GM21360 (cell line): ENCODE measurements around the gene AKR7A3.
"Not testable (repeated sequence)": the region's sequence is repeated elsewhere in the genome, so short reads cannot be mapped to it uniquely, and the experiment has no call there.

Source experiments
- ATAC-seq: cut with Tn5 transposase; IDR thresholded peaks from one replicate; pipeline ENCODE4 v1.9.1; 2021; ENCODE audit warnings: mild to moderate bottlenecking, moderate library complexity; ENCODE audit not compliant: unreplicated experiment

Gene AKR7A3

DNA sequence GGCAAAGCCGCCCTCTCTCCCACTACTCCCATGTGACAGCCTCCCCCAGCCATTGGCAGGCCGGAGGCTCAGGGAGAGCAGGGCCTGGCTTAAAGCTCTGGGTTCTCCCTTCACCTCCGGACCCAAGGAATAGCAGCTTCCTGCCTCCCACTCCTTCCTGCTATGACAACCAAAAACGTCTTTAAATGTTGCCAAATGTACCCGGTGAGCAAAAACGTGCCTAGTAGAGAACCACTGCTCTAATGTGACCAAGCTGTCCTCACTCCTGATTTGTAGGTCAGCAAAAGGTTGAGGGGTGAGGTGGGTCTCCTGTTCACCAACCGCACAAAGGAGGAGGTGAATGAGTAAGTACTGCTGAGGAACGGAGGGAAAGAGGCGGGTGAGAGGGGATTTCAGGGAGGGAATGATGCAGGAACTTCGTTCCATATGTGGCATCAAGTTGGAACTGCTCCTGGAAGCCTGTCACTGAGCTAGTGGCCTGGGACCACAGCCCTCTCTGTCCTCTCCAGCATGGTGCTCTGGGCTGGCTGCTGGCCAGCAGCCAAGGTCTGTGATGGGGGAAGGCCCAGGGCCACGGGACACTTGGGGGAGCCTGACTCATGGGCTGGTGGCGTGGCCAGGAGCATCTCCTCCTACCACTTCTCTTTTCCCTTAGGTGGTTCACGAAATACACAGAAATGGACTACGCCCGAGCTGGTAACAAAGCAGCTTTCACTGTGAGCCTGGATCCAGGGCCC is 31.2 kb downstream of the AKR7A3 start:
- ATAC-seq = no peak

DNA sequence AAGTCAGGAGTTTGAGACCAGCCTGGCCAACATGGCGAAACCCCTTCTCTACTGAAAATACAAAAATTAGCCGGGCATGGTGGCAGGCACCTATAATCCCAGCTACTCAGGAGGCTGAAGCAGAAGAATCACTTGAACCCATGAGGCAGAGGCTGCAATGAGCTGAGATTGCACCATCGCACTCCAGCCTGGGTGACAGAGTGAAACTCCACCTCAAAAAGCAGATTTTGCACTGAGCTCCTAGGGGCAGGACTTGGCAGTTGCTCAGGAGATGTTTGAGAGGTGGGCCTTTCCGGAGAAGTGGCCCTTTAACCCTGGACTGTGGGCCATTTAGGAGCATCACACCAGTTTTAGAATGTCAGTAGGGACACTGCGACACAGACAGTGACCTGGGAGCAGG is 32.3 kb downstream of the AKR7A3 start:
- not testable (repeated sequence) for ATAC-seq

DNA sequence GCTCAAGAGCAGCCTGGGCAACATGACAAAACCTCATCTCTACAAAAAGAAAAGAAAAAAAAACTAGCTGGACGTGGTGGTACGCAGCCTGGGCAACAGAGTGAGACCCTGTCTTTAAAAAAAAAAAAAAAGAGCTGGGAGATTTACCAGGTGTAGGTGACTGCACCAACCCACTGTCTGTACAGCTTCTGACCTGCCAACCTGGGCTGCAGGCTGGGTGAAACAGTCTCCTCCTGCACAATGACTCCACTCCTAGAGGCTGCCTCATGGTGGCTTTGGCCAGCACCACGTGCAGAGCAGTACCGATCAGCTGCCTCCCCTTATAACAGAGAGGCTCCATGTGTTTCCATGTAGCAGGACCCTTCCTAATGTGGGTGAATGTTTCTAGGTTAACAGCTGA is 33.3 kb downstream of the AKR7A3 start:
- no peak for ATAC-seq

DNA sequence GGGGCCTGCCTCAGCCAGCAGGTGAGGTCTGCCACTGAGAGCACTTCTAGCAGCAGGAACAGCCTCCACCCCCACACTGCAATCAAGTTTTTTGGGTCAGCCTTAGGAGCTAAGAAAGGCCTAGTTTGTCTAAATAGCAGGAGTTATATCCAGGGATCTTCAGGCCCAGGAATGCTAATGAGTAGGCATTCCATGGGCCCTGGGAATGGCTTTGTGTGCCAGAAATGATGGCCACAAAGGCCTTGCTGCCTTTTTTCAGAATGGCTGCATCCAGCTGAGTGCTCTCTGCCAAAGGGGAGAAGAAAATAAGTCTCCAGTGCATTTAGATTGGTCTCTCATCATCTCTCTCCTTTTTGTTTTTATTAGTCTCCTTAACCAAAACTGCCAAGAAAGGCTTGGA is 34.2 kb downstream of the AKR7A3 start:
- ATAC-seq = no peak

DNA sequence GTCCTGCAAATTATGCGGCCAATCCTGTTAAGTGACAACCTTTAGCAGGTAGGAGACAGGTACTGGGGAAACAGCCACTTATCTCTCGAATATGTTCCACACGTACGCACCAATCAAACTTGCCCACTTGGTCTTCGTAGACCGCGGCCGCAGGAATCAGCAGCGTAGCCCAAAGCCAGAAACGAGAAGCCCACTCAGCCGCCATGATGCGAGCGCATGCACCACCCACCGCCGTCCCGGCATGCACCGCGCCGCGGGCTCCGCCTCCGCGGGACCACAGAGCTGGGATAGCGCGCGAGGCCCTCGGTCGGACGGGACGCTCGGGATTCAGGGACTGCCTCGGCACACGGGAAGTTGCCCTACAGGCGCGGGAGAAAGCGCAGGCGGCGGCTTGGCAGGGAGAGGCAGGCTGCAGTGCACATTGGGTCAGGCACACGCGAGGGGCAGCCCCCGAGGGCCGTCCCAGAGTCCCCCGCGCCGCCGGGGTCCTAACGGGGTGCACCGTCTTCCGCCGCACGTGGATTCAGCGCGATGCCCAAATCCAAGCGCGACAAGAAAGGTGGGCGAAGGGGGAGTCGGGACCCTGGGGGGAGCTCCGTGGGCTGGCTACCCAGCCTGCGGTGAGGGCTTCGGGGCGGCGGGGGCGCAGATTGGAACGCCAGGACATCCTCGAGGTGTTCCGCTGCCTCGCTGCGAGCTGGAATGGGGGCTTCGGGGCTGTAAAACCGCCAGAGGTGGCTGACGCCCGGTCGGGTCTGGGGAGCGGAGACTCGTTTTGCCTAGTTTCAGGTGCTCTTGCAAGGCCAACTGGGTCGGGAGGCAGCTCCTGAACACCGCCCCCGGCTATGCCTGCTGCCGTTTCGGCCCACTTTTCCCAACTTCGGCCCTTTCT is 37.0 kb downstream of the AKR7A3 start, which contains the start of the genes EMC1 and MRTO4:
Gene EMC1 (minus strand): TSS at position 220 of the 892 bp plus-strand sequence. CDS start 15 bp downstream, at position 205.
Gene MRTO4 (plus strand): TSS at position 501 of the 892 bp plus-strand sequence. CDS start 31 bp downstream, at position 532.
- ATAC-seq = peak; percentile 68

DNA sequence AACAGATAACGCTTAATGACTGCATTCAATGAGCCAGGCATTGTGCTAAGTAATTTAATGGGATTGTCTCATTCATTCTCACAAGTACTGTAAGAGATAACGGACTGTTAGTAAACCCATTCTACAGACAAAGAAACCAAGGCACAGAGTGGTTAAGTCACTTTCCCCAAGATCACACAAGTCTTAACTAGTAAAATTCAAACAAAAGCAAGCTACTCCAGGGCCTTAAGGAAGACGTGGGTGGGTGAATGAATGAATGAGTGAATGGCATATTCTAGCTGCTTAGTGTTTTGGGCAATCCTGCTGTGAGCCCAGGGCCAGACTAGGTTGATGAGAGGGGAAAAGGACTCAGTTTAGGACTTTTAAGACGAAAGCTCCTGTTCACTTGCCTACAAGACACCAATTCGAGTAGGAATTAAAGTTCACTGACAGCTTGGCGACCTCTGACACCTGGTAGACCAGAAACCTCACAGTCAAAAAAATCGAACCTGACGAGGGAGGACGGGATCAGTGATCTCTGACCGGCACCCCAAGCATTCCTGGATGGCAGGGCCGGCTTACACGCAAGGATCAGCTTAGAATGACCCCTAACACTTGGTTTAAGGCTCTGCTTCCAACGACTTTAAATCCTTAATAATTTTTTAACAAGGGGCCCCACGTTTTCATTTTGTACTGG is 37.8 kb downstream of the AKR7A3 start:
- ATAC-seq = peak; percentile 14

DNA sequence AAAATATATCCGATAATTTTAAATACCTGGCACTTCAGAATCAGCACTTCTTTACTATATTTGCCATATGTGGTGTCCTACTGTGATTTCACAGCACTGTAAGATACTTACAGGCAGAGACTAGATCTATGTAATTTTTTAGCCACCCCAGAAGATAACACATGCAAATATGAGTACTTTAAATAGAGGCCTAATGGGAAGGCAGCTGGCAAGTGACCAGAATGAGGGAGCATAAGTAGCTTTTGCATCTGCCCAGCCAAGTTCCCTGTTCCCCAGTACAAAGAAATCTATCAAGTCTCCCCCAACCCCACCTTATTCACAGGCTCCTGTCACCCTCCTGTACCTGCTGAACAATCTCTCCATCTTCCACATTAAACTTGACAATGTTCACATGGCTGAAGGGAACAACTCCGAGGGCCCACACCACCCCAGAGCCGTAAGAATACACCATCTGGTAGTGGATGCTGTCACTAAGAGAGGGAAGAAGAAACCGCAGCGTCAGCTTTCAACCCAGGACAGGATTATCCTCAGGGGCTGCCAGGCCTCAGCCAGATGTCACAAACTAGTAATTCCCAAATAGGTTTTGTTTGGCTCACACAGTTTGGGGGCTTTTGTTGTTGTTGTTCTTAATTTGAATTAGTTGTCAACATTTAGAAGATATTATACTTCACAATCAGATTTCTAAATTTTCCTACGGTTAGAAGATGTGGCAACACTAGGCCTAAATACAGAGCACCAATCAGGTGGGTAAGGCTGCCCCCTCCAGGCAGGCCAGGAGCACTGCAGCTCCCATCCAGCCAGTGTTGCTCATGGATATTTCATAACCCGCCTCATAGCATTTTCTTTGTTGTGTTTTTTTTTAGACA is 47.7 kb downstream of the AKR7A3 start:
- no peak for ATAC-seq

DNA sequence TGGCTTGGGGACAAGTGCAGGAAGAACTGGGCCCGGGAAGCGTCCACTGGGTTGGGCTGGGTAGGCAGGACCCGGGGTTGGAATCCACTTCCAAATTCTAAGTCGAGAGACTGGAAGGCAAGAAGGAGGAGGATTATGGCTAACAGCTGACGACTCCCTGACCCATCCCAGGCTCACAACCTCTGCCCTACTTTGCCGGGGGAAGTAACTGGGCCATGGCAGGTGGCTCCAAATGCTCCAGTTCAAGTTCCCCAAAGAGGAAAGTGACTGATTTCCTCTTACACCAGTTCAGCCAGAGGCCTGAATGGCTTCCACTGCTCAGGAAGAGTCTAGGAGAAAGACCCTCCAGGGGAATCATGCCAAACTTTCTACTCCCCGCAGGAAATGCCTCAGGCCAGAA is 48.7 kb downstream of the AKR7A3 start:
- no peak for ATAC-seq

DNA sequence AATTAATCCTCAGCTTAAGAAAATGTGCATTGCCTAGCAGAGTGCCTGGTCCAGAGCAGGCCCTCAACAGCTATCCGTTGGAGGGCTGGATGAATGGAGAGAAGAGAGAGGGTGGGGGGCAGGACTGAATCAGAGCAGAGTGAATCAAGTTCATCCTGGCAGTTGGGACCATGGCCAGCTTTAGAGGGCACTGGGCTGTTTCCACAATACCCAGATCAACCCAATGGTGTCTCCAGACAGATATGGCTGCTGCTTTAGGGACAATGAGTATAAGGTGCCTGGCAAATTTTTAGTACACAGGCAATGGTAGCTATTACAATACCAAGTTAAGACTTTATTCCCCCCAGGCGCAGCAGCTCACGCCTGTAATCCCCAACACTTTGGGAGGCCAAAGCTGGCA is 54.3 kb downstream of the AKR7A3 start:
- ATAC-seq = no peak
